Cardiac fibroblast (primary cell): ENCODE results near the gene ZC3H4.
A peak's percentile ranks its signal among the peaks of the same experiment; 100 is the strongest.

ENCODE experiments used
- DNase-seq, 2 donors: peaks; one replicate each; pipeline versions ENCODE4 v3.0.0 to v3.0.0-alpha.2; 2010; ENCODE audit warnings: low read depth in 2 of 2
- H3K4me3 ChIP-seq, 2 donors: replicated peaks in 1 of 2; 1 replicate in 1 of 2; 2 replicates in 1 of 2; pipeline ENCODE4 v1.5.1; 2011; ENCODE audit warnings: low read depth in 2 of 2, low read length in 2 of 2, mild to moderate bottlenecking in 2 of 2, moderate library complexity in 1 of 2
- TF ChIP-seq, protein P1 (sequence below): IDR thresholded peaks from one replicate; pipeline ENCODE4 v1.5.1; 2011; ENCODE audit warnings: low read depth, mild to moderate bottlenecking, low read length, inconsistent platforms

Gene ZC3H4

DNA sequence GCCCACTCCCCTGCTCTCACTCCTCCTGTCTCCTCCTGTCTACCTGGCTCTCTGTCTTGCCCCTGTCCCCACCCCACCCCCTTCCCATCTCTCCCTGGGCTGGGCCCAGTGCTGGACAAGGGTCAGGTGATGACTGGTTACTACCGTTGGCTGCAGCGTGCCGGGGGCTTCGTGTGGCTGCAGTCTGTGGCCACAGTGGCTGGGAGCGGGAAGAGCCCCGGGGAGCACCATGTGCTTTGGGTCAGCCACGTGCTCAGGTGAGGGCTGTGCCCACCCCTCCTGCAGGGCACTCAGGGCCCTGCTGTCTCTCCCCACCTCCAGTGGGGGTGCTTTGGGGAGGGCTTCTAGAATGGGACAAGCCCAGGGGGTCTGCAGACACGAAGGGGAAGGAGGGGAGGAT, 72.7 kb downstream of the ZC3H4 start:
- no peak overlapping the region for H3K4me3 ChIP-seq
- DNase-seq: no peak
- TF ChIP-seq, protein P1, sequence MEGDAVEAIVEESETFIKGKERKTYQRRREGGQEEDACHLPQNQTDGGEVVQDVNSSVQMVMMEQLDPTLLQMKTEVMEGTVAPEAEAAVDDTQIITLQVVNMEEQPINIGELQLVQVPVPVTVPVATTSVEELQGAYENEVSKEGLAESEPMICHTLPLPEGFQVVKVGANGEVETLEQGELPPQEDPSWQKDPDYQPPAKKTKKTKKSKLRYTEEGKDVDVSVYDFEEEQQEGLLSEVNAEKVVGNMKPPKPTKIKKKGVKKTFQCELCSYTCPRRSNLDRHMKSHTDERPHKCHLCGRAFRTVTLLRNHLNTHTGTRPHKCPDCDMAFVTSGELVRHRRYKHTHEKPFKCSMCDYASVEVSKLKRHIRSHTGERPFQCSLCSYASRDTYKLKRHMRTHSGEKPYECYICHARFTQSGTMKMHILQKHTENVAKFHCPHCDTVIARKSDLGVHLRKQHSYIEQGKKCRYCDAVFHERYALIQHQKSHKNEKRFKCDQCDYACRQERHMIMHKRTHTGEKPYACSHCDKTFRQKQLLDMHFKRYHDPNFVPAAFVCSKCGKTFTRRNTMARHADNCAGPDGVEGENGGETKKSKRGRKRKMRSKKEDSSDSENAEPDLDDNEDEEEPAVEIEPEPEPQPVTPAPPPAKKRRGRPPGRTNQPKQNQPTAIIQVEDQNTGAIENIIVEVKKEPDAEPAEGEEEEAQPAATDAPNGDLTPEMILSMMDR: no peak

DNA sequence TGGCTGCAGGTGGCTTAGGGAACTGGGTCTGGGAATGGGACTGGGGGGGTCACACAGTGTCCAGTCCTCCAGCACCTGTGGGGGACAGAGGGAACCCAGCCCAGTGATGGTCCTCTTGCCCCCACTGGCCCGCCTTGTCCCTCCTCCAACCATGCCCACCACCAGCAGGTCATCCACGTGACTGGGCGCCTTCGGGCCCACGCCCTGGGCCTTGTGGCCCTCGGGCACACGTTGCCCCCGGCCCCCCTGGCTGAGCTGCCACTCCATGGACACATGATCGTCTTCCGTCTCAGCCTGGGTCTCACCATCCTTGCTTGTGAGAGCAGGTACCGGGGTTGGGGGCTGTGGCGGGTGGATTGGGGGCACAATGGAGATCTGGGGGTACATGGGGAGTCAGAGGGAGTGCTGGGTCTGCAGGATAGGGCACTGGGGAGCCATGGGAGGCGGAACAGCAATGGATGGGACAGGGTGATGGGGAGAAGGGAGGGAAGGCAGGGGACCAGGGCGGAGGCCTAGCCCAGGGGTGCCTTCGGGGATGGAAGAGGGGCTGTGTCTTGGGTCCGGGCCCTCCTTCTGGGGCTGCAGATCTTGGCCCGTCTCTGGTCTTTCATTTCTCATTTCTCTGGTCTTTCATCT, 74.2 kb downstream of the ZC3H4 start:
- no peak for DNase-seq
- TF ChIP-seq, protein P1: no peak

DNA sequence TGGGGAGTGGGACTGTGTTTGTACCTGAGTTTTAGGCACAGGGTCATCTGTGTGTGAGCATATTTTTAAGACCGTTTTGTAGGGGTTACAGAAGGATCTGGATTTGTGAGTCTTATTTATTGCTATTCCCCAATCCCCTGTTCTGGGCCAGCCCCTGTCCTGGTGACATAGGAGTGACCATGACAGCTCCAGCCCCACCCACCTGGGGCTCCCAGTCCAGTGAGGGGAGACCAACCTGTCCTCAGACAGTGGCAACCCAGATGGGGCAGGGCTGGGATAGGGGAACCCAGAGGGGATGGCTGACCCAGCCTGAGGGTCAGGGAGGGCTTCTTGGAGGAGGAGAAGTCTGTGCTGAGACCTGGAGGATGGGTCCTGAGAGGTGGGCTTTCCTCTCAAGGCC, 75.8 kb downstream of the ZC3H4 start:
- no peak overlapping the region for H3K4me3 ChIP-seq
- TF ChIP-seq, protein P1: no peak
- no peak for DNase-seq

More for the DNA sequence above, 74.2 kb downstream of the ZC3H4 start:
- H3K4me3 ChIP-seq: no peak overlapping the region

DNA sequence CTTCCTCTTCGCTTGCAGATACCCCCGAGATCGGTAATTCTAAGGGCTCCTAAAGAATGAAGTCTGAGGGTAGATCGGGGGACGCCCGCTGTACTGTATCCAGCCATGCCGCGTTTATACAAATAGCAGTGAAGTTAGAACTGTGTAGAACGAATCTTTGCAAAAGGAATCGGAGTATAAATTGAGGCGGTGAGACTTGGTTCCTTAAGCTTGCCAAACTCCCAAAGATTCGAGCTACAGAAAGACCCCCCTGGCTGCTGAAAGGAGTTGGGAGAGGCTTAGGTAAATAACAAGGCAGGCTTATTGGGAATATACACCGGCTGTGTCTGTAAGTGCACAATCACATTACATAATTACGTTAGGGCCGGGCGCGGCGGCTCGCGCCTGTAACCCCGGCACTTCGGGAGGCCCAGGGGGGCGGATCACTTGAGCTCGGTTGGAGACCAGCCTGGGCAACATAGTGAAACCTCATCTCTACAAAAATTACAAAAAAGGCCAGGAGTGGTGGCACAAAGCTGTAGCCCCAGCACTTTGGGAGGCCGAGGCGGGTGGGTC, 77.4 kb downstream of the ZC3H4 start:
- H3K4me3 ChIP-seq: peak overlapping the region; percentile 37 to 55
- TF ChIP-seq, protein P1: no peak
- no peak for DNase-seq

DNA sequence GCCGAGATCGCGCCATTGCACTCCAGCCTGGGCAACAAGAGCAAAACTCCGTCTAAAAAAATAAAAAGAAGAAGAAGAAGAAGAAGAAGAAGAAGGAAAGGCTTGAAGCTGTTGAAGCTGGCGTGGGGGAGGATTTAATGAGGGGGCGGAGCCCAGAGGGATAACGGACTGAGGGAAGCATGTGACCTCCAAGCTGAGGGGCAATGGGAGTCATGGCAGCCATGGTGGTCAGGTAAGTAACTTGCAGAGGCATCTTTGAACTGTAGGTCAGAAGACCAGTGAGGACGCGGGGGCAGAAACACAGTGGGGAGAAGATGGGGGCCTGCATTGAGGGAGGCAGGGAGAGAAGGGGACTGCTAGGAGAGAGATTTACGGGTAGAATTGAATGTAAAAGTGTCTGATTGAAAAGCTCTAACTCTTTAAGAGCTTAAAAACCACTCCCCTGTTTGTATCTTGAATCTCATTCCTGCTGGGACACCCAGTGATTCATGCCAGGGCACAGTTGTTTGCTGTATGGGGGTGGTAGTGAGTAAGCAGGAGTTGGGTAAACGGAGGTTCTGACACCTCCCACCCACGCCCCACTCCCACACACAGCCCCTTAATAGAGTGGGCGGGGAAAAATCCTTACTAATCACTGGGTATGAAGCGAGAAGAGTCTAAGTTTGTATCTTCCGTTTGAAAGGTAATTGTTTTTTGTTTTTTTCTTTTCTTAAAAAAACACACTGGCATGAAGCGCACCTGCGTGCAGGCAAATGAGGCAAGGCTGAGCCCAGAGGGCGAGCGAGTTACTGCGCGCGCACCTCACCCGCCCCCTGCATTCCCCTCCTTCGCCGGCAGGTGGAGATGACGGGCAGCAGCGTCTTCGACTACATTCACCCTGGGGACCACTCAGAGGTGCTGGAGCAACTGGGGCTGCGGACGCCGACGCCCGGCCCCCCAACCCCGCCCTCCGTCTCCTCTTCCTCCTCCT, 78.2 kb downstream of the ZC3H4 start:
- peak; percentile 83 to 84 for DNase-seq
- TF ChIP-seq, protein P1: peak; percentile 96
- H3K4me3 ChIP-seq: peak overlapping the region; percentile 37 to 55

DNA sequence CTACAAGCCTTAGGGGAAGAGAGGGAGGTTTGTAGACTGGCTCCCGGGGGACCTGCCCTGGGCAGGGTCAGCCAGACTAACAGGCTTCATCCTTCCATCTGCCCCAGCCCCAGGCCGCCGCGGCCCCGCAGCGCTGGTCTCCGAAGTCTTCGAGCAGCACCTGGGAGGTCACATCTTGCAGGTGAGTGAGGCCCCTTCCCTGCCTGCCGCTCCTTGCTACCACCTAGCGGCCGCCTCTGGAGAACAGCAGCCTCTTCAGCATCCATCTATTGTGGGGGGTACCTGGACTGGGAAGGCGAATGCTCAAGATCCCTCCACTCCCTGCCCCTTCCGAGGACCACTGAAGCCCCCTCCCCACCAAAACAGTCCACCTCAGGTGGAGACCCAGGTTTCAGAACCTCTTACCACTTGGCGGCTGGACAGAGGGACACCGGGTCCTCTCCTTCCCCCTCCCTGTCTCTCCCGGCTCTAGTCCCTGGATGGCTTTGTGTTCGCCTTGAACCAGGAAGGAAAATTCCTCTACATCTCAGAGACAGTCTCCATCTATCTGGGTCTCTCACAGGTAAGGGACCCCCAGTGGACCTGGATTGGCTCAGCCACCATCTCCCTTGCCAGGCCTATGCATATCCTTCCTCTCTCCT, 81.3 kb downstream of the ZC3H4 start:
- no peak overlapping the region for H3K4me3 ChIP-seq
- peak in 1 of 2 donors; percentile 26 for DNase-seq
- TF ChIP-seq, protein P1: peak; percentile 92
